Measurements from ENCODE around the gene EEF1A2.

Gene EEF1A2

DNA sequence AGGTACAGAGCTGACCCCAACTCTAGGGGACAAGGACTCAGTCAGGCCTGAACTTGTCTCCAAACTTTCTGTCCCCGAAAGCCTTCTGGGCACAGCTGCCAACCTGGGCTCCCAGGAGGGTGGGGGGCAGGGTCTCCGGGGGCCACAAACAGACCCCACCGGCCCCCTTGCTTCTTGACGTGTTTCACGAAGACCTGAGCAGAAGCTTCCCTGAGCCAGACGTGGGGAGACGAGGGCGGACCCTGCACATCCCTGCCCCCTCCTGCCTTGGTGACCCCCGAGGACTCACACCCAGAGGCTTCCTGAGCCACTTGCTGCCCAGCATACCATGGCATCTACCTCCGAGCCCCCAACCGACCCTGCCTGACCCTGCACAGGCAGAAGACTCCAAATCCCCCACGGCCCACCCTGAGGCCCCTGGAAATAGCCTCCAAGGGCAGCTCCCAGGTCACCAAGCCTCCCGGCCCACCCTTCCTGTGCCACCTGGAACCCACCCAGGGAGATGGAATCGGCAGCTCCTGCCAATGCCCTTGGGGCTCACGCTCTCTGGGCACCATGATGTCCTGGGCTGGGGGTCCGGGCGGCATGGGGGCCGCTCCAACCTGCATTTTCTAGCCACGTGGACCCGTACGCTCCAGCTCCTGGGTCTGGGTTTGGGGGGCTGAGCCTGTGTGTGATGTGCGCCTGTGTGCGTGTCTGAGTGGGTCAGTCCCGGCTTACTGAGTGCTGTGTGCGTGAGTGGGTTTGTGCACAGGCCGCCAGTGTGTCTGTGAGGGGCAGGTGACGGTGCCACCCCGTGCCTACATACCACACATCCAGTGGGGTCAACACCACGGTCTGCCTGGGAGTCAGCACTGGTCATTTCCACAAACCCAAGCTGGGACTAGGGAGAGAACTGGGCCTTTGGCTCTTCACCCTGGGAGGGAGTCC lies 40.8 kb upstream of the EEF1A2 start:
- Mint-ChIP-seq H3K27ac (peak overlapping the region; percentile 14), H3K36me3 (peaks cover 10% of the 10 kb centered on the region), H3K4me3 (no peak overlapping the region), H3K9me3 (no peaks in the 10 kb centered on the region), H3K4me1 (peaks cover 19% of the 10 kb centered on the region)
- DNase-seq (ENCODE audit: low spot score in 2 of 2), result no peak
- no peak for ATAC-seq

DNA sequence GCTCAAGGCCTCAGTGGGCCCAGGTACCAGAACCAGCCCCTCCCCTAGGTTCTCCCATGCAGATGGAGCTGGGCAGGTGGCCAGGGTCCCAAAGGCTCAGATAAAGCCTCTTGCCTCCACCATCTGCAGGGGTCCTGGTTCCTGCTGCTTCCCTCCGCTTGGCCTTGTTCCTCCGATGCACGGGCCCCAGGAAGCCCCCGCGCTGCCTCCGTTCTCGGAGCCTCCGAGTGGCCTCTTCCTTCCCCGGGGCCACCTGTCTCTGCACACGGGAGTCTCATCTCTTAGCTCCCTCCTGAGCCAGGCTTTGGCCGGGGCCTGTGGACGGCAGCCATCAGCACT lies 40.2 kb upstream of the EEF1A2 start:
- peak overlapping the region; percentile 14 for H3K27ac Mint-ChIP-seq
- H3K4me3 Mint-ChIP-seq, result no peak overlapping the region
- ATAC-seq, result no peak
- peaks cover 10% of the 10 kb centered on the region for H3K36me3 Mint-ChIP-seq
- H3K9me3 Mint-ChIP-seq, result no peaks in the 10 kb centered on the region
- H3K4me1 Mint-ChIP-seq, result peaks cover 19% of the 10 kb centered on the region
- no peak for DNase-seq (ENCODE audit: low spot score in 2 of 2)

DNA sequence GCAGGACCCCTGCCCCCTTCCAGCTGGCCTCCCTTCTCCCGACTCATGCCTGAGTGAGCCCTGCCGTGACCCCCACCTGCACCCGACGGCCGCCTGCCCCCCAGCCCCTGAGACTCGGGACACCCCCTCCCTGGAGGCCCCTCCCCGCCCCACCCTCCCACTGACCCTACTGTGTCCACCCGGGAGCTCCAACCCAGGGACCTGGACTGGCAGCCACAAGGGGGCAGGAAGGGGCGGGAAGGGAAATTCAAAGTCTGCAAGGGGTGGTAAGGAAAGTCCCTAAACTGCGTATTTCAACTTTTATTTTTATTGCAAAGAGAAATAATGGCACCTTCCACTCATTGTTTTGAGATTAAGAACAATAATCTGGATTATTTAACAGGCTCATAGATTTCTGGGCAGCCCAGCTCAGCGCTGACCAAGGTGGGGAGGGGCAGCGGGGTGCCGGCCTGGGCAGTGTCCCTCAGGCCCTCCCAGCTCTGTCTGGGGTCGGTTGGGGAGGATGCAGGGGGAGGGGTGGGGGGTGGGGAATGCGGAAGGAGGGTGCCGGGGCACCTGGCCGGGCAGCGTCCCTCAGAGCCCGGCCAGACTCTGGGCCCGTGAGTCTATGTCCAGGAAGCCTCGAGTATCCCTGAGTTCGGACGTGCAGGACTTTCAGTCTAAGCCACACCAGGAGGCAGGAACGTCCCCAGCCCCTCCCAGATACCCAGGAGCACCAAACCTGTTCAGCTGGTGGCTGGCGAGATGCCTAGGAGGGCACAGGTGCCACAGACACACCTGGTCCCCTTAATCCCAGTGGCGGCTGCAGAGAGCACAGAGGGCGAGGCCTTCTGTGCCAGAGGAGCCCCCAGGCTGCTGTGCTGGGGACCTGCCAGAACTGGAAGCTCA lies 39.6 kb upstream of the EEF1A2 start:
- Mint-ChIP-seq H3K9me3 (no peaks in the 10 kb centered on the region), H3K4me3 (peak overlapping the region; percentile 72), H3K27ac (peak overlapping the region; percentile 84), H3K4me1 (peaks cover 19% of the 10 kb centered on the region), H3K36me3 (peaks cover 10% of the 10 kb centered on the region)
- DNase-seq (ENCODE audit: low spot score in 2 of 2), result no peak
- ATAC-seq, result no peak

DNA sequence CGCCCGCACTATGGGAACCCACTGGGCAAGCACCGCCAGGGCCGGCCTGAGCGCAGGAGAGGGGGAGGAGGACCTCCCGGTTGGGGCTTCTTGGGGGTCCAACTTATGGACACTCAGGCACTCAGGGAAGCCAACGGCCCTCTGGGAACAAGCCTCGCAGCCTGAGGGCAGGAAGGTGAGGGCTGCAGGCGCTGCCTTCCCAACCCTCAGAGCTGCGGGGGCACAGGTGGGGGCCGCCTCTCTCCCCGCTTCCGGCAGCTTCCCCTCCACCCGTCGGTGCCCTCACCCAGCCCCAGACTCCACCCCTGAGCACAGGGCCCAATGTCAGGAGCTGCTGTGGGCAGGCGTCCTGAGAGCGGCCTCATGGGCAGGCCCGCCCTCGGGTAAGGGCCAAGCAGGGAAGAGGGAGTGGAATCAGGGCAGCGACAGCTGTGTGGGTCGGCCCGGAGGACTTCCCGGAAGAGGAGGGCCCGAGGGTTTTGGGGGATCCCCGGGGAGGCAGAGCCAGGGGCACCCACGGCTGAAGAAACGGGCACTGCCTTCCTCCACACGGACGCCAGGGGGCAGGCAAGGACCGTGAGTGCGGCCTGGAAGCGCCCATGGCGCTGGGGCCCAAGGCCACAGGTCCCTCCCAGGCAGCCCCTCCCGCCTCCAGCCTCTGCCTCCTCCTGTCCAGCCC lies 38.8 kb upstream of the EEF1A2 start:
- Mint-ChIP-seq H3K4me3 (peak overlapping the region; percentile 72), H3K4me1 (peaks cover 19% of the 10 kb centered on the region), H3K27ac (peak overlapping the region; percentile 84), H3K9me3 (no peaks in the 10 kb centered on the region), H3K36me3 (peaks cover 10% of the 10 kb centered on the region)
- ATAC-seq (peak; percentile 96), DNase-seq (ENCODE audit: low spot score in 2 of 2) (peak; percentile 95 to 99)

DNA sequence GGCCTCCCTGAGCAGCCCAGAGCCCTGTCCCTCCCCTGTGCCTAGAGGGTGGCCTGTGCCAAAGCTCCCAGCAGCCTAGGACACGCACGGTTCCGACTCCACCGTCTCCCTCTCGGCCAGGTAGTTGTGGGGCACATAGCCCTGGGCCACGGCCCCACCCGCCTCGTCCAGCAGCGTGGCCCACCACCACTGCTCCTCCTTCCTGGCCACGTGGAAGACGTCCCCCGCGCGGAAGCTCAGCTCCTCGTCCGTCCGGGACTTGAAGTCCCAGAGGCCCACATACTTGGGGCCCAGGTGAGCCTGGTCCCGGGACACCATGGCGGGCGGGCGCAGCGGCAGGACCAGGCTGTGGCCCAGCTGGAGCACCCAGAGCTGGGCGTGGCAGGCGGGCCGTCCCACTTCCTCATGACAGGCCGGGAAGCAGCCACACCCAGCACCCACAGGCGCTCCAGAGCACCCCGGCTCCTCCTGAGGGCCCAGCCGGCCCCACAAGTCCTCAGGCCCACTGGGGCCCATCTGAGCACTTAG lies 38.2 kb upstream of the EEF1A2 start, which contains the start of gene PTK6:
Gene PTK6 (minus strand): TSS at position 380 of the 528 bp plus-strand sequence. CDS start 62 bp downstream, at position 318.
- Mint-ChIP-seq H3K4me3 (peak within 1 kb of the TSS; percentile 72), H3K27ac (peak within 1 kb of the TSS; percentile 84), H3K4me1 (peaks cover 22% of the 10 kb centered on the region), H3K36me3 (peaks cover 10% of the 10 kb centered on the region), H3K9me3 (no peaks in the 10 kb centered on the region)
- ATAC-seq (peak; percentile 15), DNase-seq (ENCODE audit: low spot score in 2 of 2) (no peak)

DNA sequence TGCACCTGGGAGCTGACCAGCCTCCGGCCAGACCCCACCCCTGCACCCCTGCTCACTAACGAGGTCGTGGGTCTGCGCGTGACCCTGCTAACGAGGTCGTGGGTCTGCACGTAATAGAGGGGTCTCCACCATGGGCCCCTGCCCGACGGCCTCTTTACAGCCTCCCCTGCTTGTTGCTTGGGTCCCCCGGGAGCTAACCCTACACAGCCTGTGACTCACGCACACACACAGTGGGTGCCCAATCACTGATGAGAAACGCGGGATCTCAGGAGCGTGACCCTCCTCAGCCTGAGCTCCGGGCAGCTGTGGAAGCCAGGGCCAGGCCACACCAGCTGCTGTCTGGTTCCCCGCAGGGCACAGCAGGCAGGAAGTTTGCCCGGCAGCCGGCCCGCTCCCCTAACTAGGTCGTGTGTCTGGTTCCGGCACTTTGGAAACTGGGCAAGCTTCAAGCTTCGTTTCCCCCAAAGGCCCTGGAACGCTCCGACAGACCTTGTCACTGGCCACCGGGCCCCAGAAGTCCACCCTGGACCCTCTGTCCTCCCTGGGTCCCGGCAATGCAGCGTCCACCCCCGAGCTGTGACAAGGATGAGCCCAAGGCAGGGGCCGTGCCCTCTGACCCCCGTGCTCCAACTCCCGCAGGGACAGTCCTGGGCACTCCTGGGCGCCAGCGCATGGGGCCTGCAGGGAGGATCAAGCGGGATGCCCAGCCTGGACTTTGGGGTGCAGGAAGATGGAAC lies 37.5 kb upstream of the EEF1A2 start:
- peaks cover 26% of the 10 kb centered on the region for H3K4me1 Mint-ChIP-seq
- H3K4me3 Mint-ChIP-seq, result peak overlapping the region; percentile 72
- peak overlapping the region; percentile 84 for H3K27ac Mint-ChIP-seq
- DNase-seq (ENCODE audit: low spot score in 2 of 2) (no peak), ATAC-seq (no peak)
- H3K9me3 Mint-ChIP-seq, result no peaks in the 10 kb centered on the region
- peaks cover 10% of the 10 kb centered on the region for H3K36me3 Mint-ChIP-seq

DNA sequence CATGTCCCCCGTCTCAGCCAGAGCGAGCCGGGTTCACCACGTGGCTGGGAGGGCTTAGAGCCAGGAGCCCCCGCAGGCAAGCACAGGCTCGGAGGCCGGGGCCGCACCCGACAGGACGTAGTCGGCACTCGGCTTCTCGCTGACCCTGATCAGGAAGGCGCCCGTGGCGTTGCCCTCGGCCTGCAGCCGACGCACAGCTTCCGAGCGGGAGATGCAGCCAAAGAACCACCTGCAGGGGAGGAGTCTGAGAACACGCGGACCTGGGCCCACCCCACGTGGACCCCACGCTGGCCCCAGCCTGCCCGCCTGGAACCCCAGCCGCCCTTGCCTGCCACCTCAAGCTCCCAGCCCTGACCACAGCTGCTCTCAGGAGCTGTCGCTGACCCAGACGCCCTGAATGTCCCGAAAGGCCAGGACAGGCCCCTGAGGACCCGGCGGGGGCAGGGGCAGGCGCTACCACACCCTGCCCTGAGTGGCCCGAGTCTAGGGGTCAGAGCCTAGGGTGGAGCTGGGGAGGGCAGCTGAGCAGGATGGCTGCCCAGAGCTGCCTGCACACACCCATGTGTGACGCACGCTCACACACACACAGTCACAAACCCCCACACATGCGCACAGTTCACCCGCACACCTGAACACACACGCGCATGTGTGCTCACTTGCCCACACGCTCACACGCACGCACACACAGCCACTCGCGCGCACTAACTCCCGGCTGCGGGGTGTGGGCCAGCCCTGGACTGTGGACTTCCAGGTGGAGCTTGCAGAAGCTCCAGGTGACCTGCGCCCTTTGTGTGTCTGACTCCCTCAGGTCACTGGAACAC lies 36.2 kb upstream of the EEF1A2 start:
- Mint-ChIP-seq H3K4me1 (peaks cover 26% of the 10 kb centered on the region), H3K9me3 (no peaks in the 10 kb centered on the region), H3K36me3 (peaks cover 5% of the 10 kb centered on the region), H3K4me3 (no peak overlapping the region), H3K27ac (no peak overlapping the region)
- DNase-seq (ENCODE audit: low spot score in 2 of 2), result no peak
- no peak for ATAC-seq

DNA sequence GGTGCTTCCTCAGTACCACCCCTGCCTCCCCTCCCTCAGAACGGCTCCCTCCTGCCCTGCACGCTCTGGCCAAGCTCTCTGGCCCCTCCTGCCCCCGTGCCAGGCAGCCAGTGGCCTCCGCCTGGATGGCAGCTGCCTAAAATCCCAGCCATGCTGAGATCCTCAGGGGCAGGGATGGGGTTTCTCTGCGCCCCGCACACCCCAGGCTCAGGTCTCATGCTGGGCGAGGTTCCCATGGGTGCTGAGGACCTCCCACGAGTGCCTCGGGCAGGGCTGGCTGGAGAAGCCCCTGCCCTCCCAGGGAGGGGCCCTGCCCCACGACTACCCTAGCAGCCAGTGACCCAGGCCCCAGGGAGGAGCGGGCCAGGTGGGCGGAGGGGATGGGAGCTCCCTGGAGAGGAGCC lies 35.5 kb upstream of the EEF1A2 start:
- no peaks in the 10 kb centered on the region for H3K9me3 Mint-ChIP-seq
- DNase-seq (ENCODE audit: low spot score in 2 of 2) (no peak), ATAC-seq (no peak)
- peaks cover 5% of the 10 kb centered on the region for H3K36me3 Mint-ChIP-seq
- peaks cover 26% of the 10 kb centered on the region for H3K4me1 Mint-ChIP-seq
- no peak overlapping the region for H3K4me3 Mint-ChIP-seq
- H3K27ac Mint-ChIP-seq, result no peak overlapping the region

DNA sequence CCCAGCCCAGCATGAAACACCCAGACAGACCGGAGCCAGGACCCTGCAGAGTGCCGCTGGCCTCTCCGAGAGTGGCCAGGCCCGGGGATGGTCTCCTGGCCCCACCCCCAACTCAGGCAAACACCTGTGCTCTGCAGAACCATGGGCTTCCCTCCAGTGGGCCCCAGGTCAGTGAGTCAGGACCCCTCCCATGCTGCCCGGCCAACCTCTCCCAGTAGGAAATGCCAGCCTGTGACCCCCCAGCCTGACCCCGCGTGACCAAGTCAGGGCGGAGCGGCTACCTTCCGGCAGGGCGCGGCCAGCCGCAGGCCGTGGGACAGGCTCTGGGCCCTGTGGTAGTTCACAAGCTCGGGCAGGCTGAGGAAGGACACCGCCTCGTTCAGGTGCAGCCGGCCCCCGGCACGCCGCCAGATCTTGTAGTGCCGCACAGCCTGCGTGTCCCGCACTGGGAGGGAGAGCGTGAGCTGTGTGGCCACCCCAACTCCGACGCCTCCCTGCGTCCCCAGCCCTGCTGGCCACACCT lies 35.0 kb upstream of the EEF1A2 start:
- Mint-ChIP-seq H3K9me3 (no peaks in the 10 kb centered on the region), H3K4me1 (peaks cover 27% of the 10 kb centered on the region), H3K27ac (no peak overlapping the region), H3K4me3 (no peak overlapping the region), H3K36me3 (peaks cover 6% of the 10 kb centered on the region)
- ATAC-seq (no peak), DNase-seq (ENCODE audit: low spot score in 2 of 2) (no peak)

DNA sequence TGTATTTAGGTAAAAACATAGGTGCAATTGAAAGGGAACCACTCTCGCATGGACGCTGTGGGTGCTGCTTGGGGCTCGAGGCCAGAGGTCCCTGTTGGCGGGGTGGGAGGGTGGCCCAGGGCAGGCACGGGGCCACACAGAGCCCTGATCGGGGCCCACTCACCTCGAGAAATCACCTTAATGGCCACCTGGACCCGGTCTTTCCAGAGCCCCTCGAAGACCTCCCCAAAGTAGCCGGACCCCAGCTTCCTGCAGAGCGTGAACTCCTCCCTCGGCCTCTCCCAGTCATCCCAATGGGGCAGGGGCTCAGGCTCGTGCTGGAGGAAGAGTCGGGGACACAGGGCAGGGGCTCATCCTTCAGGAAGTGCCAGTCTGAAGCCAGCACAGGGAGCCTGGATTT lies 34.5 kb upstream of the EEF1A2 start:
- no peak for DNase-seq (ENCODE audit: low spot score in 2 of 2)
- Mint-ChIP-seq H3K4me3 (no peak overlapping the region), H3K36me3 (peaks cover 11% of the 10 kb centered on the region), H3K9me3 (no peaks in the 10 kb centered on the region), H3K4me1 (peaks cover 32% of the 10 kb centered on the region), H3K27ac (no peak overlapping the region)
- ATAC-seq, result no peak

DNA sequence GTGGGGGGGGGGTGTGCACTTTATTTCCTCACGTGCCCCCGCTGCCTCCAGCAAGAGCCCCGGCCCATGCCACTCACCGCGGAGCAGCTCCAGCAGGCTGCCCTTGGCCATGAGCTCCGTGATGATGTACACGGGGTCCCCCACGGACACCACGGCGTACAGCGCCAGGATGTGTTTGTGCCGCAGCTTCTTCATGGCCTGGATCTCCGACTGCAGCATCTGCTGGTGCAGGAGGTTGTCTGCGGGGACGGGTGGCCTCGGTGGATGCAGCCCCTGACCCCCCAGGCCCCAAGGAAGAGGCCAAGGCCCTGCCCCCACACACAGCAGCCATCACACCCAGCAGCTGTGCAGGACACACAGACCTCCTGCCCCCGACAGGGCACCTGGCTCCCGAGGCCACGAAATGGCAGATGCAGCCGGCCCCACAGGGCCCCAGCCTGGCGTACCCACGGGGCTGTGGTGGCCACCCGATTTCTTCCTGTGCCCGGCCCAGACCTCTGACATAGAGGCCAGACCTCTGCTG lies 33.6 kb upstream of the EEF1A2 start:
- DNase-seq (ENCODE audit: low spot score in 2 of 2) (no peak), ATAC-seq (no peak)
- Mint-ChIP-seq H3K9me3 (no peaks in the 10 kb centered on the region), H3K4me3 (no peak overlapping the region), H3K4me1 (peaks cover 28% of the 10 kb centered on the region), H3K27ac (no peak overlapping the region), H3K36me3 (peaks cover 11% of the 10 kb centered on the region)

DNA sequence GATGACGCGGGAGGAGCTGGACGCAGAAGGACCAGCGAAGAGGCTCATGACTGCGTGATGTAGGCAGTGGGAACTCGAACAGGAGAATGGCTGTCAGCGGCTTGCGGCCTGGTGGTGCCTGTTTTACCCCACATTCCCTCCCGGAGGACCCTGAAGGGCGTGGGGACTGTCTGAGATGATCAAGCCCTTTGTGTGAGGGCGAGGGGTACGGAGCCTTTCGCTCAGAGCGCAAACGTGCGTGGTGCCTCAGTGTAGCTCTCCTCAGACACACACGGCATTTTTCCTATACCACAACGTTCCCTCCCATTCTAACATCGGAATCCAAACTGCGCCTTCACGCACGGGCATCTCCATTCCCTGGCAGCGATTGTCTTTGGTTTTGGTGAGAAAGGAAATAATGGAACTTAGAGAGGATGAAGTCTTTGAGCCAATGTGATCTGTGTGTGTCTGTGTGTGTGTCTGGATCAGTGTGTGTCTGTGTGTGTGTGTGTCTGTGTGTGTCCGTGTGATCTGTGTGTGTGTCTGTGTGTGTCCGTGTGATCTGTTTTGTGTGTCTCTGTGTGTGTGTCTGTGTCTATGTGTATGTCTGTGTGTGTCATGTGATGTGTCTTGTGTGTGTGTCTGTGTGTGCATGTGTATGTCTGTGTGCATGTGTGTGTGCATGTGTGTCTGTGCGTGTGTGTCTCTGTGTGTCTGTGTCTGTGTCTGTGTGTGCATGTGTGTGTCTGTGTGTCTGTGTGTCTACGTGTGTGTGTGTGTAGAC lies 33.0 kb upstream of the EEF1A2 start:
- no peak for ATAC-seq
- Mint-ChIP-seq H3K4me3 (no peak overlapping the region), H3K36me3 (peaks cover 11% of the 10 kb centered on the region), H3K27ac (no peak overlapping the region), H3K4me1 (peaks cover 21% of the 10 kb centered on the region), H3K9me3 (no peaks in the 10 kb centered on the region)
- DNase-seq (ENCODE audit: low spot score in 2 of 2), result no peak

DNA sequence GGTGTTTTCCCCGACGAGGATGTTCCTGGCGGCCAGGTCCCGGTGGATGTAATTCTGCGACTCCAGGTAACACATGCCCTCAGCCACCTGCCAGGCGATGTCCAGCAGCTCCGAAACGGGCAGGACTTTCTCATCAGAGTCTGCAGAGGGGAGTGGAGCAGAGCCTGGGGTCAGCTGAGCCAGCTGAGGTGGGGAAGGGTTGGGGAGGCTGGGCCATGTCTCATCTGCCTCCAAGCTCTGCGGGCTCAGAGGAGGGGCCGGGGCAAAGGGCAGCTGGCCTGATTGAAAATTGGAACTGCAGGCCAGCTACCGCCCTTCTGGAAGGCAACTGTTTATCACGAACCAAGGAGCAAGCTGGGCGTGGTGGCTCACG lies 31.9 kb upstream of the EEF1A2 start:
- no peak overlapping the region for H3K27ac Mint-ChIP-seq
- no peak for DNase-seq (ENCODE audit: low spot score in 2 of 2)
- H3K9me3 Mint-ChIP-seq, result no peaks in the 10 kb centered on the region
- peaks cover 5% of the 10 kb centered on the region for H3K36me3 Mint-ChIP-seq
- H3K4me3 Mint-ChIP-seq, result no peak overlapping the region
- ATAC-seq, result no peak
- H3K4me1 Mint-ChIP-seq, result peaks cover 13% of the 10 kb centered on the region

All from stimulated activated effector memory CD8-positive, alpha-beta T cell treated with anti-CD3 and anti-CD28 coated beads, Interleukin-12 subunit alpha, Interleukin-12 subunit beta, amount 100 ng/mL, for 72 hours (primary cell).